Cardiac septum (tissue), 1 donor: ENCODE results near the gene RAB5IF. TPM values are rescaled to one million over a fixed set of nuclear protein-coding genes. Genes with fewer than 3 reads are reported as not detected.
"Not testable (repeated sequence)": the region's sequence is repeated elsewhere in the genome, so short reads cannot be mapped to it uniquely, and the experiment has no call there.

Experiments used
- DNase-seq: peaks from one replicate; pipeline ENCODE4 v3.0.0-alpha.2; 2020; ENCODE audit warnings: low spot score
- intact Hi-C: fragments of 100-400 bp; cut with DNase I; formaldehyde crosslinking; loops from one replicate; pipeline ENCODE4 v1.14.0; 2022
- total RNA-seq: library from RNA; stranded (reverse); fragmentation: NEBNext Ultra II Directional; extraction: Animal tissue kit (Norgen Biotek cat#: 25700); gene quantifications from one replicate; pipeline ENCODE4 v1.2.1, GENCODE V29; 2021
- donor health status: DM: no; HTN: no; CAD: no.

Gene RAB5IF
- total RNA-seq, 1 donor from 2014 or later: 50.2 TPM

GRCh38 chr20:36584018-36584481 lies 21.5 kb upstream of the RAB5IF start:
- no peak for DNase-seq
- intact Hi-C loops: no loop called here

GRCh38 chr20:36585410-36586125 lies 20.0 kb upstream of the RAB5IF start:
- intact Hi-C loops: no loop called here

GRCh38 chr20:36587388-36588070 lies 18.1 kb upstream of the RAB5IF start:
- no peak for DNase-seq
- intact Hi-C loops: no loop called here

More at GRCh38 chr20:36585410-36586125, 20.0 kb upstream of the RAB5IF start:
- no peak for DNase-seq

- intact Hi-C loops: loop anchor here (10.0 kb wide), 1 partner anchor 376 kb away; no protein-coding TSS in a partner anchor
- no peak for DNase-seq
These were observed 14.3 kb upstream of the RAB5IF start for GRCh38 chr20:36591281-36591680.

- intact Hi-C loops: loop anchor here (10.0 kb wide), 1 partner anchor 377 kb away; no protein-coding TSS in a partner anchor
- DNase-seq: no peak
These were observed 13.5 kb upstream of the RAB5IF start for GRCh38 chr20:36591854-36592641.

GRCh38 chr20:36593347-36593929 lies 12.1 kb upstream of the RAB5IF start:
- intact Hi-C loops: loop anchor here (10.0 kb wide), 1 partner anchor 379 kb away; no protein-coding TSS in a partner anchor

GRCh38 chr20:36599912-36600345 lies 5.7 kb upstream of the RAB5IF start:
- DNase-seq: no peak
- intact Hi-C loops: loop anchor here (10.0 kb wide), 2 partner anchors 265 to 385 kb away; a partner anchor contains a TSS

More at GRCh38 chr20:36593347-36593929, 12.1 kb upstream of the RAB5IF start:
- no peak for DNase-seq

- intact Hi-C loops: loop anchor here (10.0 kb wide), 1 partner anchor 263 kb away; a partner anchor contains a TSS
- no peak for DNase-seq
These were observed 4.0 kb upstream of the RAB5IF start for GRCh38 chr20:36601540-36601939.

GRCh38 chr20:36604952-36605398 lies 604 bp upstream of the RAB5IF start:
- intact Hi-C loops: loop anchor here (2.0 to 10.0 kb wide), 3 partner anchors 48 to 282 kb away; a partner anchor contains a TSS

GRCh38 chr20:36606158-36607066 lies 833 bp downstream of the RAB5IF start:
- DNase-seq: no peak
- intact Hi-C loops: loop anchor here (5.0 to 10.0 kb wide), 2 partner anchors 258 to 281 kb away; a partner anchor contains a TSS

More at GRCh38 chr20:36604952-36605398, 604 bp upstream of the RAB5IF start:
- DNase-seq: no peak

- DNase-seq: no peak
- intact Hi-C loops: loop anchor here (5.0 to 10.0 kb wide), 2 partner anchors 257 to 280 kb away; a partner anchor contains a TSS
These were observed 2.2 kb downstream of the RAB5IF start for GRCh38 chr20:36607586-36608387.

- DNase-seq: not testable (repeated sequence)
- intact Hi-C loops: loop anchor here (5.0 to 10.0 kb wide), 2 partner anchors 256 to 279 kb away; a partner anchor contains a TSS
These were observed 2.8 kb downstream of the RAB5IF start for GRCh38 chr20:36608388-36608728.

- no peak for DNase-seq
- intact Hi-C loops: loop anchor here (10.0 kb wide), 1 partner anchor 143 kb away; no protein-coding TSS in a partner anchor
These were observed 6.0 kb downstream of the RAB5IF start for GRCh38 chr20:36611625-36612024.

GRCh38 chr20:36613974-36614373 lies 8.4 kb downstream of the RAB5IF start:
- DNase-seq: no peak
- intact Hi-C loops: loop anchor here (10.0 kb wide), 1 partner anchor 141 kb away; no protein-coding TSS in a partner anchor

GRCh38 chr20:36614781-36615557 lies 9.4 kb downstream of the RAB5IF start:
- DNase-seq: no peak
- intact Hi-C loops: loop anchor here (10.0 kb wide), 1 partner anchor 140 kb away; no protein-coding TSS in a partner anchor

GRCh38 chr20:36620917-36621316 lies 15.3 kb downstream of the RAB5IF start:
- no peak for DNase-seq
- intact Hi-C loops: no loop called here
